H1 (cell line): ENCODE measurements around the gene NTMT1. TPM values are rescaled to one million over a fixed set of nuclear protein-coding genes. Genes with fewer than 3 reads are reported as not detected.

Source experiments
- CTCF ChIA-PET: fragments of 300-600 bp; sonication (Branson Sonifier 250); formaldehyde crosslinking; loops from one replicate; lab custom pipeline; 2021; ENCODE audit not compliant: partially characterized antibody; lab: Charles Lee
- POLR2A ChIA-PET: fragments of 300-600 bp; sonication (Branson Sonifier 250); formaldehyde crosslinking; loops from one replicate; lab custom pipeline; 2021; ENCODE audit warnings: inconsistent platforms; ENCODE audit not compliant: partially characterized antibody; lab: Charles Lee
- DNase-seq, 2 experiments: peaks; one replicate each; pipeline versions ENCODE4 v3.0.0 to v3.0.0-alpha.2; 2010 to 2022; ENCODE audit warnings: low spot score in 2 of 2, low read depth in 1 of 2, mixed read lengths in 1 of 2
- FAIRE-seq: peaks from 2 replicates; lab custom pipeline; 2011; peaks lifted over from hg19 to GRCh38; lab: Jason Lieb, UNC
- H2AFZ ChIP-seq: 2 replicates; pipeline ENCODE4 v1.8.1; 2012; ENCODE audit warnings: low read length, inconsistent platforms
- H2AK5ac ChIP-seq: 2 replicates; pipeline ENCODE4 v1.6.1; 2013; ENCODE audit warnings: low read depth, low read length
- H2BK120ac ChIP-seq: replicated peaks from 2 replicates; pipeline ENCODE3; 2013; ENCODE audit warnings: low read depth, low read length, inconsistent platforms
- H2BK12ac ChIP-seq: 2 replicates; pipeline ENCODE4 v1.6.1; 2013; ENCODE audit warnings: low read depth, low read length
- H2BK15ac ChIP-seq: 2 replicates; pipeline ENCODE4 v1.6.1; 2013; ENCODE audit warnings: low read length
- H2BK20ac ChIP-seq: 2 replicates; pipeline ENCODE4 v1.6.1; 2013; ENCODE audit warnings: low read length
- H2BK5ac ChIP-seq: 2 replicates; pipeline ENCODE4 v1.6.1; 2013; ENCODE audit warnings: low read depth, low read length
- H3K14ac ChIP-seq: 2 replicates; pipeline ENCODE4 v1.6.1; 2013; ENCODE audit warnings: inconsistent platforms; ENCODE audit not compliant: insufficient read length
- H3K18ac ChIP-seq: 2 replicates; pipeline ENCODE4 v1.6.1; 2013; ENCODE audit warnings: low read length; ENCODE audit errors: extremely low read depth
- H3K23ac ChIP-seq: 2 replicates; pipeline ENCODE4 v1.6.1; 2013; ENCODE audit warnings: inconsistent platforms; ENCODE audit not compliant: insufficient read length
- H3K23me2 ChIP-seq: 2 replicates; pipeline ENCODE4 v1.6.1; 2013; ENCODE audit warnings: low read depth, low read length
- H3K27ac ChIP-seq: 2 replicates; pipeline ENCODE4 v1.6.1; 2011; ENCODE audit warnings: low read depth, low read length, inconsistent platforms
- H3K27me3 ChIP-seq, 4 experiments: replicated peaks in 1 of 4; 1 replicate in 1 of 4; 2 replicates in 3 of 4; pipeline versions ENCODE4 v1.6.1 to v1.8.1; 2011 to 2013; ENCODE audit warnings: low read length in 3 of 4, mild to moderate bottlenecking in 3 of 4, inconsistent platforms in 2 of 4, mixed read lengths in 2 of 4, moderate library complexity in 1 of 4; ENCODE audit not compliant: control insufficient read depth in 3 of 4, insufficient read depth in 3 of 4; ENCODE audit errors: extremely low read depth in 1 of 4
- H3K36me3 ChIP-seq, 4 experiments: 2 replicates each; pipeline versions ENCODE4 v1.6.1 to v1.8.1; 2011 to 2013; ENCODE audit warnings: mild to moderate bottlenecking in 4 of 4, low read length in 3 of 4, moderate library complexity in 2 of 4, control low read depth in 1 of 4, inconsistent platforms in 1 of 4; ENCODE audit not compliant: insufficient read depth in 4 of 4, control insufficient read depth in 2 of 4
- H3K4ac ChIP-seq: replicated peaks from 2 replicates; pipeline ENCODE3; 2013; ENCODE audit warnings: low read length, low read depth, mixed read lengths, inconsistent platforms; ENCODE audit not compliant: insufficient read length
- H3K4me1 ChIP-seq, 4 experiments: replicated peaks in 1 of 4; 1 replicate in 1 of 4; 2 replicates in 3 of 4; pipeline versions ENCODE4 v1.6.1 to v1.8.1; 2011 to 2013; ENCODE audit warnings: low read length in 3 of 4, inconsistent platforms in 2 of 4, mixed read lengths in 1 of 4; ENCODE audit not compliant: insufficient read depth in 4 of 4, control insufficient read depth in 3 of 4
- H3K4me2 ChIP-seq, 2 experiments: 2 replicates each; pipeline versions ENCODE4 v1.6.1 to v1.8.1; 2011 to 2013; ENCODE audit warnings: low read depth in 2 of 2, low read length in 2 of 2, control low read depth in 1 of 2, inconsistent platforms in 1 of 2, mild to moderate bottlenecking in 1 of 2; ENCODE audit not compliant: insufficient read depth in 1 of 2
- H3K4me3 ChIP-seq, 4 experiments: fragments of 200-600, 300-600 bp in 1 of 4; sonication (generic), shearing (Covaris generic), sonication (Bioruptor Twin) in 1 of 4; 2 replicates each; pipeline versions ENCODE4 v1.5.1 to v1.8.1; 2011 to 2016; ENCODE audit warnings: low read length in 4 of 4, low read depth in 3 of 4, control low read depth in 2 of 4, inconsistent platforms in 2 of 4, mild to moderate bottlenecking in 2 of 4, mixed read lengths in 1 of 4, moderate library complexity in 1 of 4; ENCODE audit not compliant: insufficient read depth in 2 of 4; ENCODE audit errors: extremely low read depth in 1 of 4
- H3K56ac ChIP-seq: replicated peaks from 2 replicates; pipeline ENCODE3; 2013; ENCODE audit warnings: low read depth, mild to moderate bottlenecking, mixed read lengths, low read length, inconsistent platforms; ENCODE audit not compliant: insufficient read length
- H3K79me1 ChIP-seq: 2 replicates; pipeline ENCODE4 v1.6.1; 2013; ENCODE audit warnings: low read depth, low read length, control low read depth
- H3K79me2 ChIP-seq, 2 experiments: 2 replicates each; pipeline versions ENCODE4 v1.6.1 to v1.8.1; 2012 to 2013; ENCODE audit warnings: low read length in 2 of 2, mild to moderate bottlenecking in 2 of 2, inconsistent platforms in 1 of 2; ENCODE audit not compliant: insufficient read depth in 2 of 2, control insufficient read depth in 1 of 2
- H3K9ac ChIP-seq, 4 experiments: replicated peaks in 1 of 4; 1 replicate in 1 of 4; 2 replicates in 3 of 4; pipeline versions ENCODE4 v1.6.1 to v1.8.1; 2011 to 2013; ENCODE audit warnings: low read depth in 3 of 4, low read length in 3 of 4, control low read depth in 2 of 4, mild to moderate bottlenecking in 2 of 4, moderate library complexity in 2 of 4, inconsistent platforms in 1 of 4; ENCODE audit errors: extremely low read depth in 1 of 4
- H3K9me3 ChIP-seq, 2 experiments: 2 replicates each; pipeline versions ENCODE4 v1.6.1 to v1.8.1; 2012 to 2013; ENCODE audit warnings: mild to moderate bottlenecking in 2 of 2, moderate library complexity in 2 of 2, control low read depth in 1 of 2, inconsistent platforms in 1 of 2, low read depth in 1 of 2, low read length in 1 of 2, mixed read lengths in 1 of 2; ENCODE audit not compliant: insufficient read depth in 2 of 2
- H4K20me1 ChIP-seq, 2 experiments: replicated peaks in 1 of 2; 2 replicates each; pipeline versions ENCODE3 to v1.8.1; 2011 to 2013; ENCODE audit warnings: inconsistent platforms in 2 of 2, low read length in 2 of 2, mild to moderate bottlenecking in 1 of 2; ENCODE audit not compliant: insufficient read depth in 2 of 2, control insufficient read depth in 1 of 2
- H4K5ac ChIP-seq: 2 replicates; pipeline ENCODE4 v1.6.1; 2013; ENCODE audit warnings: low read length, low read depth, mixed read lengths, inconsistent platforms; ENCODE audit not compliant: insufficient read length
- H4K8ac ChIP-seq: 2 replicates; pipeline ENCODE4 v1.8.0; 2013; ENCODE audit warnings: mild to moderate bottlenecking, moderate library complexity, low read length, inconsistent platforms; ENCODE audit not compliant: insufficient read depth; ENCODE audit errors: extremely low read depth
- H4K91ac ChIP-seq: replicated peaks from 2 replicates; pipeline ENCODE3; 2013; ENCODE audit warnings: low read length, mixed read lengths, inconsistent platforms; ENCODE audit not compliant: insufficient read length
- ASH2L ChIP-seq: fragments of 200-600, 300-600 bp; sonication (generic); IDR thresholded peaks from one replicate; pipeline ENCODE4 v1.7.1; 2017; ENCODE audit warnings: low read length
- ATF3 ChIP-seq: IDR thresholded peaks from 2 replicates; pipeline ENCODE4 v1.6.1; 2011; ENCODE audit warnings: low read depth, mild to moderate bottlenecking, low read length; ENCODE audit not compliant: insufficient read depth
- CEBPB ChIP-seq: IDR thresholded peaks from 2 replicates; pipeline ENCODE4 v1.6.1; 2012; ENCODE audit warnings: low read depth, low read length
- CREB1 ChIP-seq: IDR thresholded peaks from 2 replicates; pipeline ENCODE4 v1.6.1; 2012; ENCODE audit warnings: inconsistent platforms
- GTF2F1 ChIP-seq: IDR thresholded peaks from 2 replicates; pipeline ENCODE4 v1.6.1; 2012; ENCODE audit warnings: low read depth, low read length, improper control_type of control experiment, borderline replicate concordance
- MAFK ChIP-seq: IDR thresholded peaks from 2 replicates; pipeline ENCODE4 v1.6.1; 2012; ENCODE audit warnings: low read depth, mild to moderate bottlenecking, improper control_type of control experiment, low read length
- NANOG ChIP-seq: IDR thresholded peaks from 2 replicates; pipeline ENCODE4 v1.6.1; 2011; ENCODE audit warnings: low read length, low read depth, mild to moderate bottlenecking, inconsistent platforms; ENCODE audit not compliant: insufficient read depth, poor library complexity, severe bottlenecking
- POLR2AphosphoS5 ChIP-seq: IDR thresholded peaks from 2 replicates; pipeline ENCODE4 v1.6.1; 2011; ENCODE audit warnings: low read depth, low read length
- RBBP5 ChIP-seq: IDR thresholded peaks from 2 replicates; pipeline ENCODE4 v1.7.1; 2012; ENCODE audit warnings: low read depth, mild to moderate bottlenecking, inconsistent platforms, low read length, moderate library complexity, borderline replicate concordance
- RNF2 ChIP-seq: fragments of 200-900, 300-1000 bp; sonication (generic); IDR thresholded peaks from 2 replicates; pipeline ENCODE4 v1.7.1; 2016; ENCODE audit warnings: borderline replicate concordance, low read depth, mild to moderate bottlenecking, antibody characterized with exemption, low read length; ENCODE audit not compliant: poor library complexity, severe bottlenecking; ENCODE audit errors: missing control alignments
- SIRT6 ChIP-seq: IDR thresholded peaks from one replicate; pipeline ENCODE4 v1.7.1; 2012; ENCODE audit warnings: low read length, inconsistent platforms
- SP4 ChIP-seq: IDR thresholded peaks from 2 replicates; pipeline ENCODE4 v1.6.1; 2012; ENCODE audit warnings: low read length, inconsistent platforms
- SRF ChIP-seq: IDR thresholded peaks from 2 replicates; pipeline ENCODE4 v1.6.1; 2011; ENCODE audit warnings: mild to moderate bottlenecking, low read depth, low read length, moderate library complexity
- ZNF274 ChIP-seq: IDR thresholded peaks from 2 replicates; pipeline ENCODE4 v1.7.0; 2012; ENCODE audit warnings: low read length, borderline replicate concordance; ENCODE audit errors: extremely low read depth
- WGBS, 2 experiments: shearing (Covaris generic) in 1 of 2; methylation state at CpG; one replicate each; pipeline versions ENCODE4 v1.1.6 to v1.1.7; 2013 to 2015; ENCODE audit warnings: low lambda C conversion rate in 2 of 2, mixed read lengths in 2 of 2, inconsistent platforms in 1 of 2, low coverage in 1 of 2, missing lambda C conversion rate in 1 of 2; ENCODE audit not compliant: insufficient replicate concordance in 2 of 2, insufficient coverage in 1 of 2, insufficient read length in 1 of 2; ENCODE audit errors: extremely low coverage in 1 of 2, missing lambda C conversion rate in 1 of 2; 5-methylcytosine and 5-hydroxymethylcytosine counted together
- polyA plus RNA-seq, 7 experiments: library from polyadenylated mRNA; depleted of rRNA in 3 of 7; stranded (reverse) in 5 of 7; unstranded in 2 of 7; fragments of >200 nt in 5 of 7; fragments of 200-250 nt in 2 of 7; gene quantifications; 1 replicate in 5 of 7; 2 replicates in 1 of 7; 4 replicates in 1 of 7; pipeline versions ENCODE4 v1.2.1 to v1.2.3, GENCODE V29; 2011 to 2013; ENCODE audit warnings: missing spikeins in 2 of 7, mixed read lengths in 2 of 7
- total RNA-seq: library from RNA; stranded (reverse); fragmentation: NEBNext Ultra II Directional; extraction: Animal tissue kit (Norgen Biotek cat#: 25700); gene quantifications from 2 replicates; pipeline ENCODE4 v1.2.1, GENCODE V29; 2021

The NTMT1 gene
- total and polyA plus RNA-seq, 2 of the 8 experiments (the other 6 are each of a cell fraction or from before 2014, with no cell fraction given): 66.8 to 70.2 TPM

- no peaks in the 10 kb centered on the region for H3K9me3 ChIP-seq
- no peak for DNase-seq
- no peak overlapping the region for H2BK5ac ChIP-seq
- no peak overlapping the region for H3K4me3 ChIP-seq
- H3K4ac ChIP-seq: no peak overlapping the region
- H3K4me1 ChIP-seq: peaks cover 5 to 12% (median 7%) of the 10 kb centered on the region in 4 experiments; a peak in 6 of 7 replicates
- H3K36me3 ChIP-seq: peaks cover 13 to 55% (median 29%) of the 10 kb centered on the region in 4 experiments
- WGBS, 2 experiments: 91% methylated on average over 13 of the region's 13 CpGs; no CpG with 5 or more reads in 1 of the 2 experiments
- no peak overlapping the region for H2AK5ac ChIP-seq
- CTCF ChIA-PET: interaction anchor here (1.2 to 4.4 kb wide), 4 partner anchors 10 to 500 kb away, joined by 3 to 18 read pairs (median 6); partner anchors contain the start of gene ASB6
- no peak overlapping the region for H2BK120ac ChIP-seq
- no peak overlapping the region for H4K91ac ChIP-seq
- H4K20me1 ChIP-seq: peaks cover 51 to 75% of the 10 kb centered on the region in 2 experiments
- POLR2A ChIA-PET: interaction anchor here (1.1 to 1.9 kb wide), 2 partner anchors 17 to 65 kb away, joined by 3 to 7 read pairs; no protein-coding TSS in a partner anchor
- H2BK20ac ChIP-seq: no peak overlapping the region
- 0 out of 2 replicates have a peak, but pooled peaks cover 1% of the 10 kb centered on the region for H3K23me2 ChIP-seq
- no peak overlapping the region for H3K23ac ChIP-seq
- no peak overlapping the region for H3K56ac ChIP-seq
- H4K8ac ChIP-seq: no peak overlapping the region
- H2AFZ ChIP-seq: no peak overlapping the region
- no peak overlapping the region for H2BK12ac ChIP-seq
- H3K4me2 ChIP-seq: no peak overlapping the region
- no peak overlapping the region for H3K9ac ChIP-seq
- H3K27me3 ChIP-seq: no peaks in the 10 kb centered on the region
- no peak for FAIRE-seq
- H3K14ac ChIP-seq: no peak overlapping the region
- no peak overlapping the region for H4K5ac ChIP-seq
- H3K27ac ChIP-seq: no peak overlapping the region
- H3K79me1 ChIP-seq: peaks cover 35% of the 10 kb centered on the region
- no peak overlapping the region for H2BK15ac ChIP-seq
- H3K18ac ChIP-seq: no peak overlapping the region
- H3K79me2 ChIP-seq: peaks cover 40 to 64% of the 10 kb centered on the region in 2 experiments
- TF ChIP-seq MAFK (no peak), ZNF274 (no peak), ATF3 (no peak), CEBPB (no peak), RNF2 (no peak), RBBP5 (no peak), SP4 (no peak), POLR2AphosphoS5 (no peak), ASH2L (no peak), NANOG (no peak), SIRT6 (no peak), GTF2F1 (no peak), SRF (no peak), CREB1 (no peak)
These were observed 6.5 kb downstream of the NTMT1 start for GRCh38 chr9:129632460-129632859.
